IMR-90 (cell line): ENCODE measurements around the gene DENND1B. TPM values are rescaled to one million over a fixed set of nuclear protein-coding genes. Genes with fewer than 3 reads are reported as not detected.

ENCODE experiments used
- ATAC-seq: fragments of 200-7000 bp; cut with Tn5 transposase; 2 replicates; pipeline ENCODE4 v1.9.1; 2020; ENCODE audit warnings: low read depth, mild to moderate bottlenecking, moderate library complexity
- BruUV-seq: library from RNA; stranded (reverse); fragments of 400-500 nt; replicated peaks from 2 replicates; lab custom pipeline; 2021; lab: Mats Ljungman, UMichigan
- CTCF ChIA-PET: fragments of 300-600 bp; formaldehyde crosslinking; extraction: SDS; loops from one replicate; lab custom pipeline; 2021; ENCODE audit warnings: antibody characterized with exemption; lab: Yijun Ruan, JAX
- POLR2A ChIA-PET: fragments of 300-600 bp; sonication (Branson Sonifier 250); formaldehyde crosslinking; loops from one replicate; lab custom pipeline; 2022; ENCODE audit warnings: antibody characterized with exemption; ENCODE audit not compliant: unreplicated experiment; lab: Charles Lee
- DNase-seq: peaks from one replicate; pipeline ENCODE4 v3.0.0; 2013
- H2AFZ ChIP-seq: replicated peaks from 2 replicates; pipeline ENCODE3; 2013; ENCODE audit warnings: low read length, mild to moderate bottlenecking; ENCODE audit not compliant: poor library complexity
- H2AK5ac ChIP-seq: 2 replicates; pipeline ENCODE4 v1.6.1; 2013; ENCODE audit warnings: low read depth, low read length, inconsistent platforms
- H2AK9ac ChIP-seq: replicated peaks from 2 replicates; pipeline ENCODE3; 2013; ENCODE audit warnings: mild to moderate bottlenecking, low read depth, low read length, moderate library complexity; ENCODE audit not compliant: poor library complexity
- H2BK120ac ChIP-seq: 2 replicates; pipeline ENCODE4 v1.6.1; 2013; ENCODE audit warnings: low read depth, low read length, inconsistent platforms
- H2BK15ac ChIP-seq: 3 replicates; pipeline ENCODE4 v1.6.1; 2013; ENCODE audit warnings: low read depth, low read length, inconsistent platforms
- H2BK20ac ChIP-seq: 2 replicates; pipeline ENCODE4 v1.6.1; 2013; ENCODE audit warnings: low read depth, mild to moderate bottlenecking, inconsistent platforms, low read length, moderate library complexity
- H2BK5ac ChIP-seq: 2 replicates; pipeline ENCODE4 v1.6.1; 2013; ENCODE audit warnings: mild to moderate bottlenecking, low read depth, low read length, inconsistent platforms; ENCODE audit not compliant: poor library complexity, severe bottlenecking
- H3K14ac ChIP-seq: replicated peaks from 2 replicates; pipeline ENCODE4 v1.6.1; 2013; ENCODE audit warnings: low read depth, low read length, inconsistent platforms
- H3K18ac ChIP-seq: 2 replicates; pipeline ENCODE4 v1.6.1; 2013; ENCODE audit warnings: low read depth, low read length, control low read depth
- H3K23ac ChIP-seq: 2 replicates; pipeline ENCODE4 v1.6.1; 2013; ENCODE audit warnings: low read depth, low read length, inconsistent platforms
- H3K27ac ChIP-seq: 2 replicates; pipeline ENCODE4 v1.5.1; 2013; ENCODE audit warnings: mild to moderate bottlenecking, control low read depth, low read length; ENCODE audit not compliant: insufficient read depth
- H3K27me3 ChIP-seq: 2 replicates; pipeline ENCODE4 v1.6.1; 2013; ENCODE audit warnings: low read length; ENCODE audit not compliant: control insufficient read depth, insufficient read depth
- H3K36me3 ChIP-seq: 2 replicates; pipeline ENCODE4 v1.6.1; 2013; ENCODE audit warnings: low read length, mixed read lengths; ENCODE audit not compliant: control insufficient read depth, insufficient read depth
- H3K4ac ChIP-seq: 2 replicates; pipeline ENCODE4 v1.6.1; 2013; ENCODE audit warnings: low read depth, low read length, inconsistent platforms
- H3K4me1 ChIP-seq: 2 replicates; pipeline ENCODE4 v1.6.1; 2013; ENCODE audit warnings: low read length, mixed read lengths; ENCODE audit not compliant: control insufficient read depth, insufficient read depth
- H3K4me2 ChIP-seq: 2 replicates; pipeline ENCODE4 v1.6.1; 2013; ENCODE audit warnings: low read depth, mild to moderate bottlenecking, control low read depth, low read length, moderate library complexity
- H3K4me3 ChIP-seq: 2 replicates; pipeline ENCODE4 v1.5.1; 2013; ENCODE audit warnings: low read depth, mild to moderate bottlenecking, control low read depth, low read length, moderate library complexity; ENCODE audit not compliant: insufficient read depth
- H3K56ac ChIP-seq: 2 replicates; pipeline ENCODE4 v1.6.1; 2013; ENCODE audit warnings: low read length, inconsistent platforms; ENCODE audit not compliant: insufficient read depth; ENCODE audit errors: extremely low read depth
- H3K79me1 ChIP-seq, 2 experiments: 2 replicates each; pipeline ENCODE4 v1.6.1; 2013; ENCODE audit warnings: low read length in 2 of 2, inconsistent platforms in 1 of 2, low read depth in 1 of 2
- H3K9ac ChIP-seq: 2 replicates; pipeline ENCODE4 v1.6.1; 2013; ENCODE audit warnings: low read depth, low read length, control low read depth
- H3K9me1 ChIP-seq: 2 replicates; pipeline ENCODE4 v1.6.1; 2013; ENCODE audit warnings: low read length, inconsistent platforms; ENCODE audit not compliant: insufficient read depth
- H3K9me3 ChIP-seq: 2 replicates; pipeline ENCODE4 v1.6.1; 2013; ENCODE audit warnings: low read length; ENCODE audit not compliant: control insufficient read depth, insufficient read depth
- H4K20me1 ChIP-seq: 2 replicates; pipeline ENCODE4 v1.6.1; 2013; ENCODE audit warnings: low read length, inconsistent platforms; ENCODE audit not compliant: insufficient read depth
- H4K5ac ChIP-seq: 2 replicates; pipeline ENCODE4 v1.6.1; 2013; ENCODE audit warnings: mild to moderate bottlenecking, low read depth, low read length, control low read depth
- H4K8ac ChIP-seq, 2 experiments: 2 replicates each; pipeline ENCODE4 v1.6.1; 2013; ENCODE audit warnings: low read depth in 2 of 2, low read length in 2 of 2, control low read depth in 1 of 2, inconsistent platforms in 1 of 2
- H4K91ac ChIP-seq: 2 replicates; pipeline ENCODE4 v1.6.1; 2013; ENCODE audit warnings: low read depth, low read length, inconsistent platforms; ENCODE audit not compliant: insufficient read depth
- SMC3 ChIP-seq: fragments of 150-350 bp; IDR thresholded peaks from 2 replicates; pipeline ENCODE4 v1.6.1; 2016; ENCODE audit warnings: low read depth, mild to moderate bottlenecking, antibody characterized with exemption, low read length, moderate library complexity
- WGBS, 2 experiments: methylation state at CpG; one replicate each; pipeline versions ENCODE4 v1.1.5 to v1.1.7; 2013; ENCODE audit warnings: missing lambda C conversion rate in 2 of 2; ENCODE audit not compliant: insufficient read length in 1 of 2; ENCODE audit errors: extremely low coverage in 2 of 2; 5-methylcytosine and 5-hydroxymethylcytosine counted together
- dilution Hi-C: fragments of 300-500 bp; cut with HindIII; formaldehyde crosslinking; loops from one replicate; pipeline ENCODE4 v1.14.3; 2018; ENCODE audit warnings: low sequenced_read_pairs; ENCODE audit not compliant: unreplicated experiment
- in situ Hi-C: fragments of 300-500 bp; cut with MboI; formaldehyde crosslinking; loops from 3 replicates; pipeline ENCODE4 v1.14.3; 2019; ENCODE audit warnings: low sequenced_read_pairs, inconsistent platforms, mixed read lengths
- intact Hi-C: fragments of 100-400 bp; cut with micrococcal nuclease; formaldehyde crosslinking; loops from 2 replicates; pipeline ENCODE4 v1.10.0; 2022
- polyA plus RNA-seq, 3 experiments: library from polyadenylated mRNA; depleted of rRNA; stranded (reverse); fragments of >200 nt; gene quantifications; 2 replicates each; pipeline ENCODE4 v1.2.3, GENCODE V29; 2012; ENCODE audit warnings: low replicate concordance in 1 of 3
- total RNA-seq: library from RNA; depleted of rRNA; stranded (reverse); fragments of >200 nt; gene quantifications from 2 replicates; pipeline ENCODE4 v1.2.3, GENCODE V29; 2012

The DENND1B gene
- total and polyA plus RNA-seq, 2 of the 4 experiments (the other 2 are of a cell fraction) = 4.0 to 24.2 TPM

DNA sequence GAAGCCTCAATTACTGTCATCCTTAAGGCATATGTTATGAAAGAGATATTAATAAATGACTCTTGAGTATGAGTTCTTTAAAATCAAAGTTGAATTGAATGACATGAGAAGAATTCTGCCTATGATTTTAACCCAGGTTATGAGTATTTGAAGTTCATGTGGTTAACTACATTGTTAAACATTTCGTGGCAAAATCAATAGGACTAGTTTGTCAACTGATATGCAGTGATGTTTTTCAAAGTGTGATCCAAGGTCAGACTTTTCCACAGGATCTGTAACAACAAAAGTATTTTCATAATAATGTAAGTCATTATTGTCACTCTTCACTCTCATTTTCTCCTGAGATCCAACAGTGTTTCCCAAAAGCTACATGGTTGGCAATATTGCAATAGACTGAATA is 189.5 kb downstream of the DENND1B start:
- dilution Hi-C loops = no loop called here
- Histone ChIP-seq H3K4ac (no peak overlapping the region), H3K18ac (no peak overlapping the region), H4K20me1 (no peaks in the 10 kb centered on the region), H4K8ac (no peak overlapping the region), H3K14ac (no peak overlapping the region), H3K9me1 (no peaks in the 10 kb centered on the region), H3K9me3 (no peaks in the 10 kb centered on the region), H2AK5ac (no peak overlapping the region), H3K4me2 (no peak overlapping the region), H2BK5ac (no peak overlapping the region), H3K27ac (no peak overlapping the region), H2AFZ (no peak overlapping the region), H2BK15ac (no peak overlapping the region), H3K9ac (no peak overlapping the region), H4K5ac (no peak overlapping the region), H3K23ac (no peak overlapping the region), H4K91ac (no peak overlapping the region), H2BK20ac (no peak overlapping the region), H3K79me1 (no peaks in the 10 kb centered on the region), H3K4me3 (no peak overlapping the region), H2AK9ac (no peak overlapping the region), H3K27me3 (no peaks in the 10 kb centered on the region), H3K4me1 (no peaks in the 10 kb centered on the region), H2BK120ac (no peak overlapping the region), H3K56ac (no peak overlapping the region), H3K36me3 (no peaks in the 10 kb centered on the region)
- no peak for TF ChIP-seq SMC3
- DNase-seq = no peak
- ChIA-PET CTCF (no interaction called here), POLR2A (no interaction called here)
- intact Hi-C loops = loop anchor here (10.0 kb wide), 1 partner anchor 69 kb away; no protein-coding TSS in a partner anchor
- no TSS peak for BruUV-seq
- no CpG with 5 or more reads among the region's 1 CpG for WGBS, 2 experiments
- no peak for ATAC-seq
- in situ Hi-C loops = no loop called here
